Activated naive CD8-positive, alpha-beta T cell treated with anti-CD3 and anti-CD28 coated beads, Interleukin-2, amount 10 ng/mL, durations not matched to agents 7 days and 5 days (primary cell): ENCODE results near the gene PCSK2. TPM values are rescaled to one million over a fixed set of nuclear protein-coding genes. Genes with fewer than 3 reads are reported as not detected.

Experiments
- ATAC-seq: fragments of 150-1000 bp; cut with Tn5 transposase; one replicate; pipeline ENCODE4 v1.10.0; 2021; ENCODE audit warnings: low read depth, moderate library complexity
- POLR2A ChIA-PET: fragments of 350-600 bp; sonication (Branson Sonifier 250); formaldehyde crosslinking; loops from one replicate; lab custom pipeline; 2021; ENCODE audit warnings: antibody characterized with exemption; lab: Charles Lee
- DNase-seq: peaks from one replicate; pipeline ENCODE4 v3.0.0; 2021
- H3K27ac Mint-ChIP-seq: one replicate; pipeline ENCODE4 v1.8.0; 2022; ENCODE audit warnings: mild to moderate bottlenecking, mixed read lengths
- H3K27me3 Mint-ChIP-seq: one replicate; pipeline ENCODE4 v1.8.0; 2022; ENCODE audit warnings: mild to moderate bottlenecking, moderate library complexity, mixed read lengths
- H3K36me3 Mint-ChIP-seq: one replicate; pipeline ENCODE4 v1.8.0; 2021; ENCODE audit warnings: mild to moderate bottlenecking, mixed read lengths
- H3K4me1 Mint-ChIP-seq: one replicate; pipeline ENCODE4 v1.8.0; 2021; ENCODE audit warnings: mixed read lengths
- H3K4me3 Mint-ChIP-seq: one replicate; pipeline ENCODE4 v1.8.0; 2022; ENCODE audit warnings: mild to moderate bottlenecking, moderate library complexity, mixed read lengths
- H3K9me3 Mint-ChIP-seq: one replicate; pipeline ENCODE4 v1.8.0; 2021; ENCODE audit warnings: mixed read lengths
- total RNA-seq, 2 experiments: library from RNA; stranded (reverse); gene quantifications; one replicate each; pipeline ENCODE4 v1.2.3, GENCODE V29; 2021

PCSK2 gene
- total RNA-seq, 2 experiments from 2014 or later, result not detected

- no peaks in the 10 kb centered on the region for H3K36me3 Mint-ChIP-seq
- no peaks in the 10 kb centered on the region for H3K9me3 Mint-ChIP-seq
- DNase-seq (no peak), ATAC-seq (no peak)
- H3K27ac Mint-ChIP-seq, result no peak overlapping the region
- H3K4me1 Mint-ChIP-seq, result peaks cover 17% of the 10 kb centered on the region
- H3K27me3 Mint-ChIP-seq, result peaks cover 53% of the 10 kb centered on the region
- no peak overlapping the region for H3K4me3 Mint-ChIP-seq
- POLR2A ChIA-PET, result no interaction called here
Observed at GRCh38 chr20:17511401-17511800, 284.6 kb downstream of the PCSK2 start.

- ATAC-seq (no peak), DNase-seq (no peak)
- Mint-ChIP-seq H3K4me3 (no peak overlapping the region), H3K4me1 (peaks cover 11% of the 10 kb centered on the region), H3K27me3 (peaks cover 46% of the 10 kb centered on the region), H3K9me3 (peaks cover 2% of the 10 kb centered on the region), H3K27ac (no peak overlapping the region), H3K36me3 (no peaks in the 10 kb centered on the region)
- POLR2A ChIA-PET, result no interaction called here
Observed at GRCh38 chr20:17513939-17514338, 287.1 kb downstream of the PCSK2 start.

GRCh38 chr20:17515053-17515452, 288.2 kb downstream of the PCSK2 start:
- H3K27me3 Mint-ChIP-seq, result peaks cover 39% of the 10 kb centered on the region
- H3K4me3 Mint-ChIP-seq, result no peak overlapping the region
- peaks cover 2% of the 10 kb centered on the region for H3K9me3 Mint-ChIP-seq
- no peaks in the 10 kb centered on the region for H3K36me3 Mint-ChIP-seq
- H3K27ac Mint-ChIP-seq, result no peak overlapping the region
- peaks cover 11% of the 10 kb centered on the region for H3K4me1 Mint-ChIP-seq
- ATAC-seq (no peak), DNase-seq (no peak)
- POLR2A ChIA-PET, result no interaction called here

GRCh38 chr20:17518339-17519052, 291.7 kb downstream of the PCSK2 start:
- Mint-ChIP-seq H3K27me3 (peaks cover 22% of the 10 kb centered on the region), H3K27ac (no peak overlapping the region), H3K9me3 (peaks cover 2% of the 10 kb centered on the region), H3K4me3 (no peak overlapping the region), H3K4me1 (peaks cover 3% of the 10 kb centered on the region), H3K36me3 (no peaks in the 10 kb centered on the region)
- no peak for ATAC-seq
- POLR2A ChIA-PET, result no interaction called here
- DNase-seq, result no peak

- Mint-ChIP-seq H3K36me3 (no peaks in the 10 kb centered on the region), H3K4me3 (no peak overlapping the region), H3K27ac (no peak overlapping the region), H3K27me3 (peaks cover 12% of the 10 kb centered on the region), H3K4me1 (peaks cover 3% of the 10 kb centered on the region), H3K9me3 (peaks cover 2% of the 10 kb centered on the region)
- POLR2A ChIA-PET, result no interaction called here
- DNase-seq (no peak), ATAC-seq (no peak)
Observed at GRCh38 chr20:17519606-17520285, 292.9 kb downstream of the PCSK2 start.

GRCh38 chr20:17520583-17520982, 293.7 kb downstream of the PCSK2 start:
- DNase-seq (no peak), ATAC-seq (no peak)
- Mint-ChIP-seq H3K9me3 (peaks cover 2% of the 10 kb centered on the region), H3K4me3 (no peak overlapping the region), H3K4me1 (peaks cover 3% of the 10 kb centered on the region), H3K27me3 (peaks cover 15% of the 10 kb centered on the region), H3K27ac (no peak overlapping the region), H3K36me3 (no peaks in the 10 kb centered on the region)
- POLR2A ChIA-PET, result no interaction called here

- H3K4me3 Mint-ChIP-seq, result no peak overlapping the region
- ATAC-seq (no peak), DNase-seq (no peak)
- peaks cover 17% of the 10 kb centered on the region for H3K27me3 Mint-ChIP-seq
- H3K9me3 Mint-ChIP-seq, result peaks cover 2% of the 10 kb centered on the region
- H3K36me3 Mint-ChIP-seq, result no peaks in the 10 kb centered on the region
- POLR2A ChIA-PET, result interaction anchor here (0.5 kb wide), 1 partner anchor 35 kb away, joined by 3 read pairs; no protein-coding TSS in a partner anchor
- no peak overlapping the region for H3K27ac Mint-ChIP-seq
- peaks cover 3% of the 10 kb centered on the region for H3K4me1 Mint-ChIP-seq
Observed at GRCh38 chr20:17522528-17522927, 295.7 kb downstream of the PCSK2 start.

- no peak overlapping the region for H3K4me3 Mint-ChIP-seq
- DNase-seq (no peak), ATAC-seq (no peak)
- H3K9me3 Mint-ChIP-seq, result no peaks in the 10 kb centered on the region
- H3K4me1 Mint-ChIP-seq, result peaks cover 3% of the 10 kb centered on the region
- H3K27ac Mint-ChIP-seq, result no peak overlapping the region
- H3K27me3 Mint-ChIP-seq, result peaks cover 20% of the 10 kb centered on the region
- POLR2A ChIA-PET, result no interaction called here
- H3K36me3 Mint-ChIP-seq, result no peaks in the 10 kb centered on the region
Observed at GRCh38 chr20:17523326-17523725, 296.5 kb downstream of the PCSK2 start.

- H3K9me3 Mint-ChIP-seq, result no peaks in the 10 kb centered on the region
- no peak for DNase-seq
- H3K4me3 Mint-ChIP-seq, result no peak overlapping the region
- no peak overlapping the region for H3K27ac Mint-ChIP-seq
- H3K4me1 Mint-ChIP-seq, result peaks cover 3% of the 10 kb centered on the region
- no peak for ATAC-seq
- POLR2A ChIA-PET, result no interaction called here
- H3K27me3 Mint-ChIP-seq, result peaks cover 27% of the 10 kb centered on the region
- no peaks in the 10 kb centered on the region for H3K36me3 Mint-ChIP-seq
Observed at GRCh38 chr20:17524560-17524959, 297.7 kb downstream of the PCSK2 start.

GRCh38 chr20:17525132-17525531, 298.3 kb downstream of the PCSK2 start:
- no peak for DNase-seq
- Mint-ChIP-seq H3K27ac (no peak overlapping the region), H3K4me3 (no peak overlapping the region), H3K36me3 (no peaks in the 10 kb centered on the region), H3K27me3 (peaks cover 32% of the 10 kb centered on the region), H3K9me3 (no peaks in the 10 kb centered on the region), H3K4me1 (peaks cover 3% of the 10 kb centered on the region)
- no peak for ATAC-seq
- POLR2A ChIA-PET, result no interaction called here

- POLR2A ChIA-PET, result no interaction called here
- H3K4me1 Mint-ChIP-seq, result peaks cover 4% of the 10 kb centered on the region
- no peak for DNase-seq
Observed at GRCh38 chr20:17525650-17526049, 298.8 kb downstream of the PCSK2 start.

GRCh38 chr20:17529586-17529985, 302.7 kb downstream of the PCSK2 start:
- no peaks in the 10 kb centered on the region for H3K36me3 Mint-ChIP-seq
- no peak overlapping the region for H3K27ac Mint-ChIP-seq
- peaks cover 37% of the 10 kb centered on the region for H3K27me3 Mint-ChIP-seq
- H3K9me3 Mint-ChIP-seq, result no peaks in the 10 kb centered on the region
- peaks cover 13% of the 10 kb centered on the region for H3K4me1 Mint-ChIP-seq
- POLR2A ChIA-PET, result interaction anchor here (1.1 kb wide), 1 partner anchor 81 kb away, joined by 3 read pairs; no protein-coding TSS in a partner anchor
- no peak overlapping the region for H3K4me3 Mint-ChIP-seq
- no peak for DNase-seq
- ATAC-seq, result no peak

More at GRCh38 chr20:17525650-17526049, 298.8 kb downstream of the PCSK2 start:
- no peaks in the 10 kb centered on the region for H3K36me3 Mint-ChIP-seq
- peaks cover 34% of the 10 kb centered on the region for H3K27me3 Mint-ChIP-seq
- no peaks in the 10 kb centered on the region for H3K9me3 Mint-ChIP-seq
- no peak for ATAC-seq
- no peak overlapping the region for H3K4me3 Mint-ChIP-seq
- no peak overlapping the region for H3K27ac Mint-ChIP-seq

GRCh38 chr20:17530153-17530552, 303.3 kb downstream of the PCSK2 start:
- DNase-seq (no peak), ATAC-seq (no peak)
- no peaks in the 10 kb centered on the region for H3K9me3 Mint-ChIP-seq
- H3K27me3 Mint-ChIP-seq, result peaks cover 34% of the 10 kb centered on the region
- peak overlapping the region; percentile 61 for H3K4me3 Mint-ChIP-seq
- POLR2A ChIA-PET, result interaction anchor here (1.1 to 1.8 kb wide), 2 partner anchors 25 to 80 kb away, joined by 3 to 9 read pairs; no protein-coding TSS in a partner anchor
- peaks cover 13% of the 10 kb centered on the region for H3K4me1 Mint-ChIP-seq
- H3K36me3 Mint-ChIP-seq, result no peaks in the 10 kb centered on the region
- no peak overlapping the region for H3K27ac Mint-ChIP-seq
